ENCODE data around the gene ASCC3. TPM values are rescaled to one million over a fixed set of nuclear protein-coding genes. Genes with fewer than 3 reads are reported as not detected.

Gene ASCC3
- total RNA-seq, 1 donor from 2014 or later = 57.9 TPM

GRCh38 chr6:100538086-100538485 lies 343.0 kb downstream of the ASCC3 start:
- no peaks in the 10 kb centered on the region for H3K36me3 Mint-ChIP-seq (ENCODE audit: low read depth, unreplicated experiment)
- H3K9me3 Mint-ChIP-seq (ENCODE audit: unreplicated experiment) = no peaks in the 10 kb centered on the region
- DNase-seq (ENCODE audit: low spot score) = no peak
- no peaks in the 10 kb centered on the region for H3K4me1 Mint-ChIP-seq (ENCODE audit: unreplicated experiment)
- no peak for TF ChIP-seq CTCF (IDR thresholded peaks at IDR 0.05; ENCODE audit: unreplicated experiment)
- no peak overlapping the region for H3K4me3 Mint-ChIP-seq (ENCODE audit: unreplicated experiment)
- H3K27ac Mint-ChIP-seq (ENCODE audit: unreplicated experiment) = no peak overlapping the region
- H3K27me3 Mint-ChIP-seq (ENCODE audit: unreplicated experiment) = no peaks in the 10 kb centered on the region

GRCh38 chr6:100518588-100518987 lies 362.5 kb downstream of the ASCC3 start:
- no peaks in the 10 kb centered on the region for H3K4me1 Mint-ChIP-seq (ENCODE audit: unreplicated experiment)
- H3K9me3 Mint-ChIP-seq (ENCODE audit: unreplicated experiment) = no peaks in the 10 kb centered on the region
- no peaks in the 10 kb centered on the region for H3K36me3 Mint-ChIP-seq (ENCODE audit: low read depth, unreplicated experiment)
- no peak overlapping the region for H3K27ac Mint-ChIP-seq (ENCODE audit: unreplicated experiment)
- DNase-seq (ENCODE audit: low spot score) = no peak
- H3K27me3 Mint-ChIP-seq (ENCODE audit: unreplicated experiment) = no peaks in the 10 kb centered on the region
- no peak for TF ChIP-seq CTCF (IDR thresholded peaks at IDR 0.05; ENCODE audit: unreplicated experiment)
- H3K4me3 Mint-ChIP-seq (ENCODE audit: unreplicated experiment) = no peak overlapping the region

GRCh38 chr6:100517633-100518032 lies 363.5 kb downstream of the ASCC3 start:
- Mint-ChIP-seq H3K27me3 (ENCODE audit: unreplicated experiment) (no peaks in the 10 kb centered on the region), H3K36me3 (ENCODE audit: low read depth, unreplicated experiment) (no peaks in the 10 kb centered on the region), H3K27ac (ENCODE audit: unreplicated experiment) (no peak overlapping the region), H3K9me3 (ENCODE audit: unreplicated experiment) (no peaks in the 10 kb centered on the region), H3K4me3 (ENCODE audit: unreplicated experiment) (no peak overlapping the region), H3K4me1 (ENCODE audit: unreplicated experiment) (no peaks in the 10 kb centered on the region)
- DNase-seq (ENCODE audit: low spot score) = no peak
- no peak for TF ChIP-seq CTCF (IDR thresholded peaks at IDR 0.05; ENCODE audit: unreplicated experiment)

- Mint-ChIP-seq H3K4me1 (ENCODE audit: unreplicated experiment) (no peaks in the 10 kb centered on the region), H3K27me3 (ENCODE audit: unreplicated experiment) (no peaks in the 10 kb centered on the region), H3K36me3 (ENCODE audit: low read depth, unreplicated experiment) (no peaks in the 10 kb centered on the region), H3K4me3 (ENCODE audit: unreplicated experiment) (no peak overlapping the region), H3K9me3 (ENCODE audit: unreplicated experiment) (no peaks in the 10 kb centered on the region), H3K27ac (ENCODE audit: unreplicated experiment) (no peak overlapping the region)
- no peak for DNase-seq (ENCODE audit: low spot score)
- no peak for TF ChIP-seq CTCF (IDR thresholded peaks at IDR 0.05; ENCODE audit: unreplicated experiment)
These were observed 364.0 kb downstream of the ASCC3 start for GRCh38 chr6:100517106-100517505.

GRCh38 chr6:100514660-100515059 lies 366.5 kb downstream of the ASCC3 start:
- Mint-ChIP-seq H3K4me3 (ENCODE audit: unreplicated experiment) (no peak overlapping the region), H3K4me1 (ENCODE audit: unreplicated experiment) (no peaks in the 10 kb centered on the region), H3K36me3 (ENCODE audit: low read depth, unreplicated experiment) (peaks cover 4% of the 10 kb centered on the region), H3K9me3 (ENCODE audit: unreplicated experiment) (no peaks in the 10 kb centered on the region), H3K27me3 (ENCODE audit: unreplicated experiment) (peaks cover 2% of the 10 kb centered on the region), H3K27ac (ENCODE audit: unreplicated experiment) (no peak overlapping the region)
- no peak for DNase-seq (ENCODE audit: low spot score)
- no peak for TF ChIP-seq CTCF (IDR thresholded peaks at IDR 0.05; ENCODE audit: unreplicated experiment)

All from endothelial cell (in vitro differentiated cells).